HL-60 (cell line): ENCODE measurements around the gene PKP4.
"Not testable (repeated sequence)": the region's sequence is repeated elsewhere in the genome, so short reads cannot be mapped to it uniquely, and the experiment has no call there.

Experiments used
- DNase-seq, 2 experiments: peaks; one replicate each; pipeline ENCODE4 v3.0.0-alpha.2; 2010 to 2020; ENCODE audit warnings: low read depth in 1 of 2, low spot score in 1 of 2
- H3K27ac ChIP-seq: fragments of 250-450 bp; sonication (Bioruptor Pico); replicated peaks from 2 replicates; pipeline ENCODE4 v1.5.1; 2020; ENCODE audit warnings: mild to moderate bottlenecking, moderate library complexity
- H3K27me3 ChIP-seq: fragments of 250-450 bp; sonication (Bioruptor Pico); 2 replicates; pipeline ENCODE4 v1.5.1; 2021; ENCODE audit warnings: mild to moderate bottlenecking, moderate library complexity; ENCODE audit not compliant: insufficient read depth, poor library complexity, severe bottlenecking
- H3K4me3 ChIP-seq: replicated peaks from 2 replicates; pipeline ENCODE4 v1.5.1; 2011; ENCODE audit warnings: mild to moderate bottlenecking, control low read depth, low read length; ENCODE audit not compliant: insufficient read depth
- GABPA ChIP-seq: IDR thresholded peaks from 2 replicates; pipeline ENCODE4 v1.6.1; 2012; ENCODE audit warnings: low read depth
- POLR2AphosphoS5 ChIP-seq: IDR thresholded peaks from 2 replicates; pipeline ENCODE4 v1.6.1; 2012; ENCODE audit warnings: low read depth
- SPI1 ChIP-seq: IDR thresholded peaks from 2 replicates; pipeline ENCODE4 v1.6.1; 2012; ENCODE audit warnings: low read depth, mild to moderate bottlenecking, borderline replicate concordance
- TF ChIP-seq, protein P1 (sequence below): IDR thresholded peaks from one replicate; pipeline ENCODE4 v1.5.1; 2011; ENCODE audit warnings: low read length, control low read depth, inconsistent platforms; ENCODE audit not compliant: insufficient read depth
- TF ChIP-seq, protein P2 (sequence below): IDR thresholded peaks from 2 replicates; pipeline ENCODE4 v1.6.1; 2012; ENCODE audit warnings: low read depth; ENCODE audit not compliant: insufficient replicate concordance

PKP4 gene

DNA sequence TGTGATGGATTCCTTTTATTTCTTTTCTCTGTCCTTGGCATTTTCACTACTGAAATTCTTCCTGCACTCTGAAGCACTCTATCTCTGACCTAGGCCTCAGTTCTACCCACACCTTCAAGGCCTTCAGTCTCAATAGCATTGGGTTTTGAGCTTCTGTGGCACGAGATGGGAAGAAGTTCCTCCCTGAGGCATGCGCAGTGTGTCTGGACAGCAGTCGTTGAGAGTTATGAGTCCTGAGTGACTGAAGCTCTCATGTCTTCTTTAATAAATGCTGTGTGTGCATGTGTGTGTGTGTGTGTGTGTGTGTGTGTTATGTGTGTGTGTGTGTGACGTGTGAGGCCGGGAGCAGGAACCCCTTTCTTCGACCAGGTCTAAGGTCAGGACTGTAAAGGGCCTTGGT, 242.6 kb downstream of the PKP4 start:
- no peak overlapping the region for H3K4me3 ChIP-seq
- no peak for DNase-seq
- no peak overlapping the region for H3K27ac ChIP-seq
- TF ChIP-seq, protein P1, sequence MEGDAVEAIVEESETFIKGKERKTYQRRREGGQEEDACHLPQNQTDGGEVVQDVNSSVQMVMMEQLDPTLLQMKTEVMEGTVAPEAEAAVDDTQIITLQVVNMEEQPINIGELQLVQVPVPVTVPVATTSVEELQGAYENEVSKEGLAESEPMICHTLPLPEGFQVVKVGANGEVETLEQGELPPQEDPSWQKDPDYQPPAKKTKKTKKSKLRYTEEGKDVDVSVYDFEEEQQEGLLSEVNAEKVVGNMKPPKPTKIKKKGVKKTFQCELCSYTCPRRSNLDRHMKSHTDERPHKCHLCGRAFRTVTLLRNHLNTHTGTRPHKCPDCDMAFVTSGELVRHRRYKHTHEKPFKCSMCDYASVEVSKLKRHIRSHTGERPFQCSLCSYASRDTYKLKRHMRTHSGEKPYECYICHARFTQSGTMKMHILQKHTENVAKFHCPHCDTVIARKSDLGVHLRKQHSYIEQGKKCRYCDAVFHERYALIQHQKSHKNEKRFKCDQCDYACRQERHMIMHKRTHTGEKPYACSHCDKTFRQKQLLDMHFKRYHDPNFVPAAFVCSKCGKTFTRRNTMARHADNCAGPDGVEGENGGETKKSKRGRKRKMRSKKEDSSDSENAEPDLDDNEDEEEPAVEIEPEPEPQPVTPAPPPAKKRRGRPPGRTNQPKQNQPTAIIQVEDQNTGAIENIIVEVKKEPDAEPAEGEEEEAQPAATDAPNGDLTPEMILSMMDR, result no peak
- no peak for TF ChIP-seq GABPA
- TF ChIP-seq, protein P2, sequence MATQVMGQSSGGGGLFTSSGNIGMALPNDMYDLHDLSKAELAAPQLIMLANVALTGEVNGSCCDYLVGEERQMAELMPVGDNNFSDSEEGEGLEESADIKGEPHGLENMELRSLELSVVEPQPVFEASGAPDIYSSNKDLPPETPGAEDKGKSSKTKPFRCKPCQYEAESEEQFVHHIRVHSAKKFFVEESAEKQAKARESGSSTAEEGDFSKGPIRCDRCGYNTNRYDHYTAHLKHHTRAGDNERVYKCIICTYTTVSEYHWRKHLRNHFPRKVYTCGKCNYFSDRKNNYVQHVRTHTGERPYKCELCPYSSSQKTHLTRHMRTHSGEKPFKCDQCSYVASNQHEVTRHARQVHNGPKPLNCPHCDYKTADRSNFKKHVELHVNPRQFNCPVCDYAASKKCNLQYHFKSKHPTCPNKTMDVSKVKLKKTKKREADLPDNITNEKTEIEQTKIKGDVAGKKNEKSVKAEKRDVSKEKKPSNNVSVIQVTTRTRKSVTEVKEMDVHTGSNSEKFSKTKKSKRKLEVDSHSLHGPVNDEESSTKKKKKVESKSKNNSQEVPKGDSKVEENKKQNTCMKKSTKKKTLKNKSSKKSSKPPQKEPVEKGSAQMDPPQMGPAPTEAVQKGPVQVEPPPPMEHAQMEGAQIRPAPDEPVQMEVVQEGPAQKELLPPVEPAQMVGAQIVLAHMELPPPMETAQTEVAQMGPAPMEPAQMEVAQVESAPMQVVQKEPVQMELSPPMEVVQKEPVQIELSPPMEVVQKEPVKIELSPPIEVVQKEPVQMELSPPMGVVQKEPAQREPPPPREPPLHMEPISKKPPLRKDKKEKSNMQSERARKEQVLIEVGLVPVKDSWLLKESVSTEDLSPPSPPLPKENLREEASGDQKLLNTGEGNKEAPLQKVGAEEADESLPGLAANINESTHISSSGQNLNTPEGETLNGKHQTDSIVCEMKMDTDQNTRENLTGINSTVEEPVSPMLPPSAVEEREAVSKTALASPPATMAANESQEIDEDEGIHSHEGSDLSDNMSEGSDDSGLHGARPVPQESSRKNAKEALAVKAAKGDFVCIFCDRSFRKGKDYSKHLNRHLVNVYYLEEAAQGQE, result no peak
- TF ChIP-seq POLR2AphosphoS5, result no peak
- TF ChIP-seq SPI1, result no peak
- H3K27me3 ChIP-seq, result no peaks in the 10 kb centered on the region

DNA sequence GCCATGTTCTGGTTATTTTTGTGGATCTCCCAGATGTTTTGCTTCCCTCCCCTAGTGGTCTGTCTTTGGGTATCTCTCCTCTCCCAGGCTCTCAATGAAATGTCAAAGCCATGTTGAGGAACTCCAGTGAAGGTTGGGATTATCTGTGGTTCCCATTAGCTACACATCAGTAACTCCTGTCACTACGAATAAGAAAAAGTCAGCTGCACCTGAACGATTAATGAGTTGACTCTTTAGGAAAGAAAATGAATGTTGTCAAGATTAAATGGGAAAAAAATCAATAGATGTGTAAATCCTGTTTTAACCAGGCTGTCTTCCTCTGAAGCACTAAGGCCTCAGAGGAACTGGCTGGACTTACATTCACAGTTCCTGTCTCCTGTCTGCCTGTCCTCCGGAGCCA, 244.3 kb downstream of the PKP4 start:
- TF ChIP-seq GABPA, result no peak
- TF ChIP-seq, protein P2, result no peak
- TF ChIP-seq POLR2AphosphoS5, result no peak
- TF ChIP-seq, protein P1, result no peak
- no peak for TF ChIP-seq SPI1
- Histone ChIP-seq H3K4me3 (no peak overlapping the region), H3K27me3 (no peaks in the 10 kb centered on the region), H3K27ac (no peak overlapping the region)
- no peak for DNase-seq

DNA sequence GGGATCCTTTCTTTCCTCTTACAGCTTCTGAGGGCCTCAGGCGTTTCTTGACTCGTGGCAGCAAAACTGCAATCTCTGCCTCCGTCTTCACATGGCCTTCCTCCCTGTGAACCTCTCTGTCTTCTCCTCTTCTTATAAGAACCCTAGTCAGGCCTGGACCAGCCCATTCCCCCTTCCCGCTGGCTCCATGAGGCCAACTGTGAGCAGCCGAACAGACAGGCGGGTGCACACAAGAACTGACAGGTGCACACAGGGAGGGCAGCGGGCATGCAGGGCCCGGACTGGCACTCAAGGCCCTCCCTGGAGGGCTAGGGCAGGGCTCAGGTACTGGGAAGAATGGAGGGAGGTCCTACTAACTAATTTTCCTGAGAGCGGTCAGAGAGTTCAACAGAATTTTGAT, 246.0 kb downstream of the PKP4 start:
- no peak overlapping the region for H3K4me3 ChIP-seq
- no peak overlapping the region for H3K27ac ChIP-seq
- H3K27me3 ChIP-seq, result no peaks in the 10 kb centered on the region
- no peak for DNase-seq
- TF ChIP-seq GABPA, result no peak
- TF ChIP-seq, protein P1, result no peak
- TF ChIP-seq, protein P2, result no peak
- TF ChIP-seq SPI1, result no peak
- TF ChIP-seq POLR2AphosphoS5, result no peak

DNA sequence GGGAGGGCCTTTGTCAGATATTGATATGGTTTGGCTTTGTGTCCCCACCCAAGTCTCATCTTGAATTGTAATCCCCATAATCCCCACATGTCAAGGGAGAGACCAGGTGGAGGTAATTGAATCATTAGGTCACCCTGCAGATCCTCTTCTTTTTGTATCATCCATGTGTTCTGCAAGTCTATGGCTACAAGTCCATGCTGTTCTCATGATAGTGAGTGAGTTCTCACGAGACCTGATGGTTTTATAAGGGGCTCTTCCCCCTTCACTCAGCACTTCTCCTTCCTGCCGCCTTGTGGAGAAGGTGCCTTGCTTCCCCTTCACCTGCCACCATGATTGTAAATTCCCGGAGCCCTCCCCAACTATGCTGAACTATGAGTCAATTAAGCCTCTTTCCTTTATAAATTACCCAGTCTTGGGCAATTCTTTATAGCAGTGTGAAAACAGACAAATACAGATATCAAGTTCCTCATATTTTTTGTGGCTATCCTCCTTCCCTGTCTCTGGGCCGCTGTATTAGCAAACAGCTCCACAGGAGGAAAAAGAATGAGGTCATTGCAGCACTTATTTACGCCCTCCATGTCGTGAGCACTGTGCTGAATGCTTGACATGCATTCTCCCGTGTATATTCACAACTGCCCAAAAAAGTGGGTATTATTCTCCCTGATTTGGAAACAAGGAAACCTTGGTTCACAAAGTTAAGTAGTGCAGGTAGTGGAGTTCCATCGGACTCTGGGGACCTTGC, 248.1 kb downstream of the PKP4 start:
- H3K4me3 ChIP-seq, H3K27me3 ChIP-seq, H3K27ac ChIP-seq: not testable (repeated sequence)
- peak; percentile 21 to 47 for DNase-seq
